DMS114 treated with DMSO at 0.1 percent for 48 hours (cell line): ENCODE data around the gene LRG1.

Source experiments
- DNase-seq: peaks from one replicate; lab custom pipeline; 2025; ENCODE audit not compliant: unreplicated experiment; lab: John Stamatoyannopoulos, UW

Gene LRG1

GRCh38 chr19:4496304-4496703 lies 43.5 kb downstream of the LRG1 start:
- no peak for DNase-seq

- DNase-seq: no peak
Measured at GRCh38 chr19:4495471-4495870, 44.4 kb downstream of the LRG1 start.

- no peak for DNase-seq
Measured at GRCh38 chr19:4494691-4495064, 45.2 kb downstream of the LRG1 start.

GRCh38 chr19:4493929-4494690 lies 45.7 kb downstream of the LRG1 start:
- DNase-seq: no peak

GRCh38 chr19:4493104-4493928 lies 46.5 kb downstream of the LRG1 start:
- DNase-seq: no peak

- no peak for DNase-seq
Measured at GRCh38 chr19:4492337-4493103, 47.3 kb downstream of the LRG1 start.

- no peak for DNase-seq
Measured at GRCh38 chr19:4491446-4491845, 48.4 kb downstream of the LRG1 start.

- DNase-seq: no peak
Measured at GRCh38 chr19:4488496-4488895, 51.3 kb downstream of the LRG1 start.

GRCh38 chr19:4487572-4487971 lies 52.3 kb downstream of the LRG1 start:
- DNase-seq: no peak
